HEK293 (cell line): Measurements from ENCODE around the gene ZNF416.

Experiments
- CTCF ChIA-PET: fragments of 350-600 bp; formaldehyde crosslinking; extraction: SDS; loops from one replicate; lab custom pipeline; 2021; ENCODE audit warnings: antibody characterized with exemption; lab: Yijun Ruan, JAX
- POLR2A ChIA-PET: fragments of 300-600 bp; formaldehyde crosslinking; extraction: SDS; loops from one replicate; lab custom pipeline; 2020; ENCODE audit warnings: antibody characterized with exemption, inconsistent platforms; lab: Yijun Ruan, JAX
- H3K27ac ChIP-seq: fragments of 200-500 bp; sonication (Bioruptor generic); 2 replicates; pipeline ENCODE4 v1.5.1; 2014; ENCODE audit warnings: low read depth, low read length, control low read depth, inconsistent platforms; ENCODE audit errors: extremely low read depth
- H3K36me3 ChIP-seq, 2 experiments: fragments of 200-500 bp in 1 of 2; sonication (Bioruptor generic) in 1 of 2; 1 replicate in 1 of 2; 2 replicates in 1 of 2; pipeline ENCODE4 v1.5.1; 2014 to 2017; ENCODE audit warnings: inconsistent platforms in 2 of 2, low read length in 2 of 2; ENCODE audit not compliant: control insufficient read depth in 2 of 2, insufficient read depth in 1 of 2
- H3K4me1 ChIP-seq: fragments of 200-500 bp; sonication (Bioruptor generic); 2 replicates; pipeline ENCODE4 v1.5.1; 2014; ENCODE audit warnings: mild to moderate bottlenecking, low read length, inconsistent platforms; ENCODE audit not compliant: control insufficient read depth, insufficient read depth
- H3K4me3 ChIP-seq: 2 replicates; pipeline ENCODE4 v1.5.1; 2011; ENCODE audit warnings: low read depth, mild to moderate bottlenecking, control low read depth, low read length, moderate library complexity
- H3K9me3 ChIP-seq: fragments of 200-500 bp; sonication (Bioruptor generic); 2 replicates; pipeline ENCODE4 v1.5.1; 2014; ENCODE audit warnings: low read depth, low read length, inconsistent platforms; ENCODE audit not compliant: control insufficient read depth, insufficient read depth
- GFI1B ChIP-seq: fragments of 450-650 bp; formaldehyde crosslinking; IDR thresholded peaks from 2 replicates; pipeline ENCODE4 v1.5.1; 2016; ENCODE audit warnings: missing biosample characterization, missing genetic modification characterization
- GLI4 ChIP-seq: fragments of 450-650 bp; formaldehyde crosslinking; IDR thresholded peaks from 2 replicates; pipeline ENCODE4 v1.5.1; 2016; ENCODE audit warnings: missing biosample characterization, missing genetic modification characterization
- OVOL3 ChIP-seq: fragments of 450-650 bp; formaldehyde crosslinking; IDR thresholded peaks from 2 replicates; pipeline ENCODE4 v1.5.1; 2016; ENCODE audit warnings: missing biosample characterization, missing genetic modification characterization
- SALL2 ChIP-seq: fragments of 450-650 bp; formaldehyde crosslinking; IDR thresholded peaks from 2 replicates; pipeline ENCODE4 v1.5.0; 2017; ENCODE audit warnings: missing biosample characterization, mild to moderate bottlenecking, missing genetic modification characterization, borderline replicate concordance
- SCRT2 ChIP-seq: fragments of 450-650 bp; formaldehyde crosslinking; IDR thresholded peaks from 2 replicates; pipeline ENCODE4 v1.5.1; 2016; ENCODE audit warnings: missing biosample characterization, missing genetic modification characterization
- ZBTB21 ChIP-seq: fragments of 450-650 bp; formaldehyde crosslinking; IDR thresholded peaks from 2 replicates; pipeline ENCODE4 v1.5.1; 2017; ENCODE audit warnings: missing biosample characterization, missing genetic modification characterization
- ZEB2 ChIP-seq: fragments of 450-650 bp; formaldehyde crosslinking; IDR thresholded peaks from 2 replicates; pipeline ENCODE4 v1.5.1; 2016; ENCODE audit warnings: missing biosample characterization, missing genetic modification characterization
- ZFP69B ChIP-seq: fragments of 450-650 bp; formaldehyde crosslinking; IDR thresholded peaks from 2 replicates; pipeline ENCODE4 v1.5.1; 2016; ENCODE audit warnings: missing biosample characterization, missing genetic modification characterization
- ZNF112 ChIP-seq: fragments of 450-650 bp; formaldehyde crosslinking; IDR thresholded peaks from 2 replicates; pipeline ENCODE4 v1.5.0; 2017; ENCODE audit warnings: missing biosample characterization, missing genetic modification characterization
- ZNF169 ChIP-seq: fragments of 450-650 bp; formaldehyde crosslinking; IDR thresholded peaks from 2 replicates; pipeline ENCODE4 v1.5.1; 2016; ENCODE audit warnings: missing biosample characterization, missing genetic modification characterization
- ZNF302 ChIP-seq: fragments of 450-650 bp; formaldehyde crosslinking; IDR thresholded peaks from 2 replicates; pipeline ENCODE4 v1.5.1; 2016; ENCODE audit warnings: missing biosample characterization, missing genetic modification characterization, low read depth
- ZNF335 ChIP-seq: fragments of 450-650 bp; formaldehyde crosslinking; conservative IDR thresholded peaks from 2 replicates; pipeline ENCODE4 v1.5.1; 2016; ENCODE audit warnings: missing biosample characterization, missing genetic modification characterization
- ZNF394 ChIP-seq: fragments of 450-650 bp; formaldehyde crosslinking; IDR thresholded peaks from 2 replicates; pipeline ENCODE4 v1.5.1; 2016; ENCODE audit warnings: missing biosample characterization, missing genetic modification characterization, mild to moderate bottlenecking, moderate library complexity, borderline replicate concordance
- ZNF404 ChIP-seq: fragments of 450-650 bp; formaldehyde crosslinking; IDR thresholded peaks from 2 replicates; pipeline ENCODE4 v1.5.1; 2017; ENCODE audit warnings: missing biosample characterization, missing genetic modification characterization
- ZNF426 ChIP-seq: fragments of 450-650 bp; formaldehyde crosslinking; IDR thresholded peaks from 2 replicates; pipeline ENCODE4 v1.5.1; 2017; ENCODE audit warnings: missing biosample characterization, missing genetic modification characterization, mild to moderate bottlenecking, inconsistent platforms, moderate library complexity
- ZNF521 ChIP-seq: fragments of 450-650 bp; formaldehyde crosslinking; IDR thresholded peaks from 2 replicates; pipeline ENCODE4 v1.5.1; 2017; ENCODE audit warnings: missing biosample characterization, mild to moderate bottlenecking, missing genetic modification characterization
- ZNF558 ChIP-seq: fragments of 450-650 bp; formaldehyde crosslinking; IDR thresholded peaks from 2 replicates; pipeline ENCODE4 v1.5.1; 2016; ENCODE audit warnings: missing biosample characterization, missing genetic modification characterization
- ZNF610 ChIP-seq: fragments of 450-650 bp; formaldehyde crosslinking; IDR thresholded peaks from 2 replicates; pipeline ENCODE4 v1.5.1; 2016; ENCODE audit warnings: missing biosample characterization, missing genetic modification characterization, borderline replicate concordance
- ZNF654 ChIP-seq: fragments of 450-650 bp; formaldehyde crosslinking; IDR thresholded peaks from 2 replicates; pipeline ENCODE4 v1.5.1; 2016; ENCODE audit warnings: low read depth, missing biosample characterization, missing genetic modification characterization
- ZNF701 ChIP-seq: fragments of 450-650 bp; formaldehyde crosslinking; IDR thresholded peaks from 2 replicates; pipeline ENCODE4 v1.5.1; 2016; ENCODE audit warnings: missing biosample characterization, missing genetic modification characterization
- ZNF747 ChIP-seq: fragments of 450-650 bp; formaldehyde crosslinking; IDR thresholded peaks from 2 replicates; pipeline ENCODE4 v1.5.1; 2016; ENCODE audit warnings: missing biosample characterization, missing genetic modification characterization
- TF ChIP-seq, protein P1 (sequence below): fragments of 450-650 bp; formaldehyde crosslinking; IDR thresholded peaks from 2 replicates; pipeline ENCODE4 v1.5.1; 2017; ENCODE audit warnings: missing biosample characterization, missing genetic modification characterization
- TF ChIP-seq, protein P2 (sequence below): fragments of 450-650 bp; formaldehyde crosslinking; conservative IDR thresholded peaks from 2 replicates; pipeline ENCODE4 v1.5.1; 2016; ENCODE audit warnings: low read depth, missing biosample characterization, missing genetic modification characterization
- TF ChIP-seq, protein P3 (sequence below): fragments of 450-650 bp; formaldehyde crosslinking; IDR thresholded peaks from 2 replicates; pipeline ENCODE4 v1.5.1; 2016; ENCODE audit warnings: missing biosample characterization, missing genetic modification characterization
- TF ChIP-seq, protein P4 (sequence below): fragments of 450-650 bp; formaldehyde crosslinking; IDR thresholded peaks from 2 replicates; pipeline ENCODE4 v1.5.1; 2017; ENCODE audit warnings: missing biosample characterization, missing genetic modification characterization
- TF ChIP-seq, protein P5 (sequence below): fragments of 450-650 bp; formaldehyde crosslinking; IDR thresholded peaks from 2 replicates; pipeline ENCODE4 v1.5.1; 2017; ENCODE audit warnings: missing biosample characterization, missing genetic modification characterization

ZNF416 gene

DNA sequence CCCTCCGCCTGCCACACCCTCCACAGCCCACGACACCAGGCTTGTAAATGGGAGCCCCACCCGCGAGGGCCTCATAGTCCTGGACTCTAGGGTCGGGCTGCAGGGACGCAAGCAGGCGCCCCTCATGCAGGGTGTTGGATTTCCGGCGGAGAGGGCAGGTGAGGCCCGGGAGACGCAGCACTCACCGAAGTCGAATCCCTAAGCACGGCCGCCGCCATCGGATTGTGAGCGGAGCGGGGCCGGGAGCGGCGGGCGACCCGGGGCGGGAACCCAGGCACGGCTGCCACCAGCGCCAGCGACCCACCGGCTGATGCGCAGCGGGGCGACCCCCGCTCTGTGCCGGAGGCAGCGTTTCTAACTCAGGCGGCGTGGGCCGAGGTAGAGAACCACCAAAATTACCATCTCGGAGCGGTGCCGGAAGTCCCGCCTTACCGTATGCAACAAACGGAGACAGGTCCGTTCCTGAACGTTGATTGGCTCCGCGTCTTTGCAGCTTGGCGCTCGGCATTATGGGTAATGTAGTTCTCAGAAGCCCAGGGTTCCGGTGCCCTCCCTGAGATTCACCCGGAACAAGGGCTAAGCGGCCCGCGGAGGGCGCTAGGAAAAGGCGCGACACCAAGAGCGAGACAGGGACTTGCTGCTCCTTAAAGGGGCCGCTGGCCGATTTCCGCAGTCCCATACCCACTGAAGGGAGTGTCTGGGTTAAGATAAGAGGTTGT is at the start of gene ZNF416 (continued):
- TF ChIP-seq, protein P1, sequence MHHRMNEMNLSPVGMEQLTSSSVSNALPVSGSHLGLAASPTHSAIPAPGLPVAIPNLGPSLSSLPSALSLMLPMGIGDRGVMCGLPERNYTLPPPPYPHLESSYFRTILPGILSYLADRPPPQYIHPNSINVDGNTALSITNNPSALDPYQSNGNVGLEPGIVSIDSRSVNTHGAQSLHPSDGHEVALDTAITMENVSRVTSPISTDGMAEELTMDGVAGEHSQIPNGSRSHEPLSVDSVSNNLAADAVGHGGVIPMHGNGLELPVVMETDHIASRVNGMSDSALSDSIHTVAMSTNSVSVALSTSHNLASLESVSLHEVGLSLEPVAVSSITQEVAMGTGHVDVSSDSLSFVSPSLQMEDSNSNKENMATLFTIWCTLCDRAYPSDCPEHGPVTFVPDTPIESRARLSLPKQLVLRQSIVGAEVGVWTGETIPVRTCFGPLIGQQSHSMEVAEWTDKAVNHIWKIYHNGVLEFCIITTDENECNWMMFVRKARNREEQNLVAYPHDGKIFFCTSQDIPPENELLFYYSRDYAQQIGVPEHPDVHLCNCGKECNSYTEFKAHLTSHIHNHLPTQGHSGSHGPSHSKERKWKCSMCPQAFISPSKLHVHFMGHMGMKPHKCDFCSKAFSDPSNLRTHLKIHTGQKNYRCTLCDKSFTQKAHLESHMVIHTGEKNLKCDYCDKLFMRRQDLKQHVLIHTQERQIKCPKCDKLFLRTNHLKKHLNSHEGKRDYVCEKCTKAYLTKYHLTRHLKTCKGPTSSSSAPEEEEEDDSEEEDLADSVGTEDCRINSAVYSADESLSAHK, result no peak
- TF ChIP-seq SALL2 (no peak), ZNF747 (tag by site-specific recombination) (no peak), ZNF335 (tag by site-specific recombination) (peak; percentile 80), GLI4 (tag by site-specific recombination) (no peak), ZNF521 (no peak), ZFP69B (no peak), ZNF701 (tag by site-specific recombination) (no peak), ZNF394 (no peak), ZNF654 (tag by site-specific recombination) (no peak), ZNF302 (no peak), ZNF610 (tag by site-specific recombination) (peak; percentile 40), ZNF112 (tag by site-specific recombination) (no peak)
- TF ChIP-seq, protein P2, sequence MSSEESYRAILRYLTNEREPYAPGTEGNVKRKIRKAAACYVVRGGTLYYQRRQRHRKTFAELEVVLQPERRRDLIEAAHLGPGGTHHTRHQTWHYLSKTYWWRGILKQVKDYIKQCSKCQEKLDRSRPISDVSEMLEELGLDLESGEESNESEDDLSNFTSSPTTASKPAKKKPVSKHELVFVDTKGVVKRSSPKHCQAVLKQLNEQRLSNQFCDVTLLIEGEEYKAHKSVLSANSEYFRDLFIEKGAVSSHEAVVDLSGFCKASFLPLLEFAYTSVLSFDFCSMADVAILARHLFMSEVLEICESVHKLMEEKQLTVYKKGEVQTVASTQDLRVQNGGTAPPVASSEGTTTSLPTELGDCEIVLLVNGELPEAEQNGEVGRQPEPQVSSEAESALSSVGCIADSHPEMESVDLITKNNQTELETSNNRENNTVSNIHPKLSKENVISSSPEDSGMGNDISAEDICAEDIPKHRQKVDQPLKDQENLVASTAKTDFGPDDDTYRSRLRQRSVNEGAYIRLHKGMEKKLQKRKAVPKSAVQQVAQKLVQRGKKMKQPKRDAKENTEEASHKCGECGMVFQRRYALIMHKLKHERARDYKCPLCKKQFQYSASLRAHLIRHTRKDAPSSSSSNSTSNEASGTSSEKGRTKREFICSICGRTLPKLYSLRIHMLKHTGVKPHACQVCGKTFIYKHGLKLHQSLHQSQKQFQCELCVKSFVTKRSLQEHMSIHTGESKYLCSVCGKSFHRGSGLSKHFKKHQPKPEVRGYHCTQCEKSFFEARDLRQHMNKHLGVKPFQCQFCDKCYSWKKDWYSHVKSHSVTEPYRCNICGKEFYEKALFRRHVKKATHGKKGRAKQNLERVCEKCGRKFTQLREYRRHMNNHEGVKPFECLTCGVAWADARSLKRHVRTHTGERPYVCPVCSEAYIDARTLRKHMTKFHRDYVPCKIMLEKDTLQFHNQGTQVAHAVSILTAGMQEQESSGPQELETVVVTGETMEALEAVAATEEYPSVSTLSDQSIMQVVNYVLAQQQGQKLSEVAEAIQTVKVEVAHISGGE (tag by site-specific recombination), result peak; percentile 93
- TF ChIP-seq, protein P3, sequence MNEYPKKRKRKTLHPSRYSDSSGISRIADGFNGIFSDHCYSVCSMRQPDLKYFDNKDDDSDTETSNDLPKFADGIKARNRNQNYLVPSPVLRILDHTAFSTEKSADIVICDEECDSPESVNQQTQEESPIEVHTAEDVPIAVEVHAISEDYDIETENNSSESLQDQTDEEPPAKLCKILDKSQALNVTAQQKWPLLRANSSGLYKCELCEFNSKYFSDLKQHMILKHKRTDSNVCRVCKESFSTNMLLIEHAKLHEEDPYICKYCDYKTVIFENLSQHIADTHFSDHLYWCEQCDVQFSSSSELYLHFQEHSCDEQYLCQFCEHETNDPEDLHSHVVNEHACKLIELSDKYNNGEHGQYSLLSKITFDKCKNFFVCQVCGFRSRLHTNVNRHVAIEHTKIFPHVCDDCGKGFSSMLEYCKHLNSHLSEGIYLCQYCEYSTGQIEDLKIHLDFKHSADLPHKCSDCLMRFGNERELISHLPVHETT (tag by site-specific recombination), result no peak

DNA sequence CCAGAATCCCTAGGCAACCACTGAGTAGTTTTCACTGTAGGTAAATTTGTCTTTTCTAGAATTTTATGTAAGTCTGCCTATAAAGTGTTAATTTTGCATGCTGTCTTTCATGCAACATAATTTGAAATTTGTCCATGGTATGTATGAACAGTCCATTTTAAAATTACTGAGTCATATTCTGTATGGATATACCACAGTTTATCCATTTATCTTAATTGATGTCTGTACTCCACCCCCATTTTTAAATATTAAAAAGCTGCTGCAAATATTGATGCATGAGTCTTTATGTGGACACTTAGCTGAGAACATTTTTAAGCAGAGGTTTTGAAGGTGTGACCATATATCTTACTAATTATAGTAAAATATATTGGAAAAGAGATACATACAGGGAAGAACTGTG is 44.4 kb upstream of the ZNF416 start:
- H3K9me3 ChIP-seq, result peaks cover 19% of the 10 kb centered on the region
- no peaks in the 10 kb centered on the region for H3K4me1 ChIP-seq
- ChIA-PET POLR2A (no interaction called here), CTCF (interaction anchor here (0.7 to 1.0 kb wide), 2 partner anchors 95 to 280 kb away, joined by 3 read pairs; no protein-coding TSS in a partner anchor)
- peaks cover 32 to 67% of the 10 kb centered on the region in 2 experiments for H3K36me3 ChIP-seq
- H3K4me3 ChIP-seq, result no peak overlapping the region
- H3K27ac ChIP-seq, result no peak overlapping the region
- TF ChIP-seq, protein P4, sequence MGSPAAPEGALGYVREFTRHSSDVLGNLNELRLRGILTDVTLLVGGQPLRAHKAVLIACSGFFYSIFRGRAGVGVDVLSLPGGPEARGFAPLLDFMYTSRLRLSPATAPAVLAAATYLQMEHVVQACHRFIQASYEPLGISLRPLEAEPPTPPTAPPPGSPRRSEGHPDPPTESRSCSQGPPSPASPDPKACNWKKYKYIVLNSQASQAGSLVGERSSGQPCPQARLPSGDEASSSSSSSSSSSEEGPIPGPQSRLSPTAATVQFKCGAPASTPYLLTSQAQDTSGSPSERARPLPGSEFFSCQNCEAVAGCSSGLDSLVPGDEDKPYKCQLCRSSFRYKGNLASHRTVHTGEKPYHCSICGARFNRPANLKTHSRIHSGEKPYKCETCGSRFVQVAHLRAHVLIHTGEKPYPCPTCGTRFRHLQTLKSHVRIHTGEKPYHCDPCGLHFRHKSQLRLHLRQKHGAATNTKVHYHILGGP (tag by site-specific recombination), result no peak
- TF ChIP-seq GFI1B (tag by site-specific recombination) (no peak), ZNF426 (tag by site-specific recombination) (no peak), ZNF169 (tag by site-specific recombination) (no peak), ZNF558 (tag by site-specific recombination) (no peak), OVOL3 (tag by site-specific recombination) (no peak), ZEB2 (tag by site-specific recombination) (no peak), ZBTB21 (no peak), SCRT2 (tag by site-specific recombination) (no peak), ZNF404 (no peak)
- TF ChIP-seq, protein P1, result no peak
- TF ChIP-seq, protein P5, sequence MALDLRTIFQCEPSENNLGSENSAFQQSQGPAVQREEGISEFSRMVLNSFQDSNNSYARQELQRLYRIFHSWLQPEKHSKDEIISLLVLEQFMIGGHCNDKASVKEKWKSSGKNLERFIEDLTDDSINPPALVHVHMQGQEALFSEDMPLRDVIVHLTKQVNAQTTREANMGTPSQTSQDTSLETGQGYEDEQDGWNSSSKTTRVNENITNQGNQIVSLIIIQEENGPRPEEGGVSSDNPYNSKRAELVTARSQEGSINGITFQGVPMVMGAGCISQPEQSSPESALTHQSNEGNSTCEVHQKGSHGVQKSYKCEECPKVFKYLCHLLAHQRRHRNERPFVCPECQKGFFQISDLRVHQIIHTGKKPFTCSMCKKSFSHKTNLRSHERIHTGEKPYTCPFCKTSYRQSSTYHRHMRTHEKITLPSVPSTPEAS (tag by site-specific recombination), result no peak
